ENCODE measurements around the gene ATP10B. TPM values are rescaled to one million over a fixed set of nuclear protein-coding genes. Genes with fewer than 3 reads are reported as not detected.
"Not testable (repeated sequence)": the region's sequence is repeated elsewhere in the genome, so short reads cannot be mapped to it uniquely, and the experiment has no call there.

Gene ATP10B
- total and polyA plus RNA-seq, 2 experiments from 2014 or later, result not detected

GRCh38 chr5:160835376-160835775 lies 16.6 kb downstream of the ATP10B start:
- no peaks in the 10 kb centered on the region for H3K9me3 ChIP-seq (ENCODE audit: low read depth)
- no peak overlapping the region for H3K4me2 ChIP-seq (ENCODE audit: unreplicated experiment)
- in situ Hi-C loops (cut with MboI), result no loop called here
- H3K4me1 ChIP-seq (ENCODE audit: insufficient read depth), result no peaks in the 10 kb centered on the region
- H4K20me1 ChIP-seq (ENCODE audit: insufficient read depth), result no peaks in the 10 kb centered on the region
- no peak overlapping the region for H3K27ac ChIP-seq
- no peak overlapping the region for H3K4me3 ChIP-seq
- no peaks in the 10 kb centered on the region for H3K79me2 ChIP-seq (ENCODE audit: insufficient read depth)
- H3F3A ChIP-seq (ENCODE audit: insufficient read depth), result no peaks in the 10 kb centered on the region
- H3K27me3 ChIP-seq (replicated peaks; ENCODE audit: insufficient read depth), result no peaks in the 10 kb centered on the region
- no peaks in the 10 kb centered on the region for H3K9me2 ChIP-seq (ENCODE audit: insufficient read depth)
- no peak overlapping the region for H3K9ac ChIP-seq
- H2AFZ ChIP-seq, result no peak overlapping the region
- no peaks in the 10 kb centered on the region for H3K36me3 ChIP-seq (ENCODE audit: low read depth)
- DNase-seq, result no peak
- no peak for TF ChIP-seq EZH2 (IDR thresholded peaks at IDR 0.05; ENCODE audit: insufficient read depth, poor library complexity, severe bottlenecking)
- no peak for TF ChIP-seq EZH2phosphoT487 (IDR thresholded peaks at IDR 0.05; ENCODE audit: insufficient read depth, low read depth)

DNA sequence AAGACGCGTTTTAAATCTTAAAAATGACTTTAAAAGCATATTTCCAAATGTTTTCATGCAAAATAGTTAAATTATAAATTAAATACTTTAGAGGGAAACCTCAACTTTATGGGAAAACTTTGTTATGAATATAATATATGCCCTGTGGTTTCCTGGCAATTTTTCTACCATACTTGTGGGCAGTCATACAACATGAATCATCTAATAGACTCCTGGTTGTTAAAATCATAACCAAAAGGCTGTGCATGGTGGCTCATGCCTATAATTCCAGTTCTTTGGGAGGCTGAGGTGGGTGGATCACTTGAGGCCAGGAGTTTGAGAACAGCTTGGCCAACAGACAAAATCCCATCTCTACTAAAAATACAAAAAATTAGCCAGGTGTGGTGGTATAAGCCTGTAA lies 18.2 kb downstream of the ATP10B start:
- no peaks in the 10 kb centered on the region for H3K36me3 ChIP-seq (ENCODE audit: low read depth)
- no peaks in the 10 kb centered on the region for H3K4me1 ChIP-seq (ENCODE audit: insufficient read depth)
- H3K79me2 ChIP-seq (ENCODE audit: insufficient read depth), result no peaks in the 10 kb centered on the region
- no peak overlapping the region for H3K9ac ChIP-seq
- no peaks in the 10 kb centered on the region for H3K9me2 ChIP-seq (ENCODE audit: insufficient read depth)
- in situ Hi-C loops (cut with MboI), result no loop called here
- no peak overlapping the region for H2AFZ ChIP-seq
- no peak overlapping the region for H3K27ac ChIP-seq
- no peaks in the 10 kb centered on the region for H4K20me1 ChIP-seq (ENCODE audit: insufficient read depth)
- no peaks in the 10 kb centered on the region for H3K27me3 ChIP-seq (replicated peaks; ENCODE audit: insufficient read depth)
- H3K4me2 ChIP-seq (ENCODE audit: unreplicated experiment), result no peak overlapping the region
- TF ChIP-seq EZH2phosphoT487 (IDR thresholded peaks at IDR 0.05; ENCODE audit: insufficient read depth, low read depth), result no peak
- no peak for TF ChIP-seq EZH2 (IDR thresholded peaks at IDR 0.05; ENCODE audit: insufficient read depth, poor library complexity, severe bottlenecking)
- H3K4me3 ChIP-seq, result no peak overlapping the region
- H3K9me3 ChIP-seq (ENCODE audit: low read depth), result no peaks in the 10 kb centered on the region
- 7 to 14% methylated on average over 2 of the region's 2 CpGs for WGBS, 2 experiments (ENCODE audit: low coverage in 1 of 2, low lambda C conversion rate in 2 of 2, missing lambda C conversion rate in 2 of 2)
- H3F3A ChIP-seq (ENCODE audit: insufficient read depth), result no peaks in the 10 kb centered on the region
- no peak for DNase-seq

GRCh38 chr5:160831801-160832200 lies 20.2 kb downstream of the ATP10B start:
- no peak overlapping the region for H3K9ac ChIP-seq
- no peaks in the 10 kb centered on the region for H3K79me2 ChIP-seq (ENCODE audit: insufficient read depth)
- H4K20me1 ChIP-seq (ENCODE audit: insufficient read depth), result no peaks in the 10 kb centered on the region
- no peaks in the 10 kb centered on the region for H3K9me2 ChIP-seq (ENCODE audit: insufficient read depth)
- no peaks in the 10 kb centered on the region for H3F3A ChIP-seq (ENCODE audit: insufficient read depth)
- no peaks in the 10 kb centered on the region for H3K27me3 ChIP-seq (replicated peaks; ENCODE audit: insufficient read depth)
- H3K4me1 ChIP-seq (ENCODE audit: insufficient read depth), result no peaks in the 10 kb centered on the region
- no peak overlapping the region for H2AFZ ChIP-seq
- 4 to 7% methylated on average over 1 of the region's 1 CpG for WGBS, 2 experiments (ENCODE audit: low coverage in 1 of 2, low lambda C conversion rate in 2 of 2, missing lambda C conversion rate in 2 of 2)
- no peaks in the 10 kb centered on the region for H3K36me3 ChIP-seq (ENCODE audit: low read depth)
- H3K4me3 ChIP-seq, result no peak overlapping the region
- H3K9me3 ChIP-seq (ENCODE audit: low read depth), result no peaks in the 10 kb centered on the region
- TF ChIP-seq EZH2phosphoT487 (IDR thresholded peaks at IDR 0.05; ENCODE audit: insufficient read depth, low read depth), result no peak
- no peak for TF ChIP-seq EZH2 (IDR thresholded peaks at IDR 0.05; ENCODE audit: insufficient read depth, poor library complexity, severe bottlenecking)
- no peak overlapping the region for H3K4me2 ChIP-seq (ENCODE audit: unreplicated experiment)
- H3K27ac ChIP-seq, result no peak overlapping the region
- no peak for DNase-seq
- in situ Hi-C loops (cut with MboI), result no loop called here

GRCh38 chr5:160824301-160825001 lies 27.6 kb downstream of the ATP10B start:
- H3K9me2 ChIP-seq (ENCODE audit: insufficient read depth), result no peaks in the 10 kb centered on the region
- DNase-seq, result no peak
- no peaks in the 10 kb centered on the region for H3K4me1 ChIP-seq (ENCODE audit: insufficient read depth)
- no peak overlapping the region for H3K27ac ChIP-seq
- no peaks in the 10 kb centered on the region for H3K36me3 ChIP-seq (ENCODE audit: low read depth)
- H3K27me3 ChIP-seq (replicated peaks; ENCODE audit: insufficient read depth), result no peaks in the 10 kb centered on the region
- H3K4me3 ChIP-seq, result no peak overlapping the region
- in situ Hi-C loops (cut with MboI), result no loop called here
- no peak for TF ChIP-seq EZH2phosphoT487 (IDR thresholded peaks at IDR 0.05; ENCODE audit: insufficient read depth, low read depth)
- TF ChIP-seq EZH2 (IDR thresholded peaks at IDR 0.05; ENCODE audit: insufficient read depth, poor library complexity, severe bottlenecking), result no peak
- H3F3A ChIP-seq (ENCODE audit: insufficient read depth), result no peaks in the 10 kb centered on the region
- WGBS, 2 experiments (ENCODE audit: low coverage in 1 of 2, low lambda C conversion rate in 2 of 2, missing lambda C conversion rate in 2 of 2), result 30 to 36% methylated on average over 3 of the region's 3 CpGs
- no peak overlapping the region for H3K4me2 ChIP-seq (ENCODE audit: unreplicated experiment)
- no peaks in the 10 kb centered on the region for H3K79me2 ChIP-seq (ENCODE audit: insufficient read depth)
- H3K9me3 ChIP-seq (ENCODE audit: low read depth), result no peaks in the 10 kb centered on the region
- no peak overlapping the region for H2AFZ ChIP-seq
- H4K20me1 ChIP-seq (ENCODE audit: insufficient read depth), result no peaks in the 10 kb centered on the region
- H3K9ac ChIP-seq, result no peak overlapping the region

DNA sequence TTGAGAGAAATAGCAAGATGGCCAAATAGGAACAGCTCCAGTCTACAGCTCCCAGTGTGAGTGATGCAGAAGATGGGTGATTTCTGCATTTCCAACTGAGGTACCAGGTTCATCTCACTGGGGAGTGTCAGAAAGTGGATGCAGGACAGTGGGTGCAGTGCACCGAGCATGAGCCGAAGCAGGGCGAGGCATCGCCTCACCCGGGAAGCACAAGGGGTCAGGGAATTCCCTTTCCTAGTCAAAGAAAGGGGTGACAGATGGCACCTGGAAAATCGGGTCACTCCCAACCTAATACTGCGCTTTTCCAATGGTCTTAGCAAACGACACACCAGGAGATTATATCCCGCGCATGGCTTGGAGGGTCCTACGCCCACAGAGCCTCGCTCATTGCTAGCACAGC lies 39.0 kb downstream of the ATP10B start:
- in situ Hi-C loops (cut with MboI); H3K9ac ChIP-seq; H3K79me2 ChIP-seq (ENCODE audit: insufficient read depth); H3K9me3 ChIP-seq (ENCODE audit: low read depth); H3K27me3 ChIP-seq (replicated peaks; ENCODE audit: insufficient read depth); H4K20me1 ChIP-seq (ENCODE audit: insufficient read depth); H3K4me2 ChIP-seq (ENCODE audit: unreplicated experiment); H3K36me3 ChIP-seq (ENCODE audit: low read depth); H3F3A ChIP-seq (ENCODE audit: insufficient read depth); H3K9me2 ChIP-seq (ENCODE audit: insufficient read depth); H3K4me1 ChIP-seq (ENCODE audit: insufficient read depth); H2AFZ ChIP-seq; DNase-seq; H3K4me3 ChIP-seq; H3K27ac ChIP-seq: not testable (repeated sequence)
- WGBS, 2 experiments (ENCODE audit: low coverage in 1 of 2, low lambda C conversion rate in 2 of 2, missing lambda C conversion rate in 2 of 2), result 50 to 56% methylated on average over 12 of the region's 12 CpGs

All from GM23248 (cell line).